GM20431 (cell line): ENCODE data around the gene TREH.
"Not testable (repeated sequence)": the region's sequence is repeated elsewhere in the genome, so short reads cannot be mapped to it uniquely, and the experiment has no call there.

Experiments
- in situ Hi-C: fragments of 300-500 bp; cut with MseI, MboI; formaldehyde crosslinking; loops from one replicate; pipeline ENCODE4 v1.15.0; 2020; ENCODE audit warnings: low sequenced_read_pairs; ENCODE audit not compliant: unreplicated experiment

The TREH gene

GRCh38 chr11:118618991-118619375 is 60.5 kb downstream of the TREH start:
- in situ Hi-C loops: no loop called here

- in situ Hi-C loops: no loop called here
These were observed 61.1 kb downstream of the TREH start for GRCh38 chr11:118618115-118618990.

GRCh38 chr11:118615976-118616371 is 63.5 kb downstream of the TREH start:
- in situ Hi-C loops: no loop called here

GRCh38 chr11:118615282-118615975 is 64.0 kb downstream of the TREH start:
- in situ Hi-C loops: no loop called here

- in situ Hi-C loops: no loop called here
These were observed 64.9 kb downstream of the TREH start for GRCh38 chr11:118614511-118614910.

- in situ Hi-C loops: no loop called here
These were observed 67.1 kb downstream of the TREH start for GRCh38 chr11:118612378-118612777.

GRCh38 chr11:118611433-118611795 is 68.0 kb downstream of the TREH start:
- in situ Hi-C loops: not testable (repeated sequence)

GRCh38 chr11:118610773-118611432 is 68.5 kb downstream of the TREH start:
- in situ Hi-C loops: no loop called here

GRCh38 chr11:118610225-118610772 is 69.2 kb downstream of the TREH start:
- in situ Hi-C loops: no loop called here

GRCh38 chr11:118609380-118610224 is 69.8 kb downstream of the TREH start:
- in situ Hi-C loops: no loop called here

GRCh38 chr11:118608360-118609227 is 70.9 kb downstream of the TREH start:
- in situ Hi-C loops: no loop called here

GRCh38 chr11:118607401-118608359 is 71.8 kb downstream of the TREH start, which contains the start of gene PHLDB1:
TSS of gene PHLDB1 (plus strand) at chr11:118607615. CDS start at chr11:118613837, 6,222 bp downstream.
- in situ Hi-C loops: no loop called here
